IPS-18a (cell line): ENCODE measurements around the gene RAB34.

ENCODE experiments used
- H3K27ac ChIP-seq: one replicate; pipeline ENCODE4 v1.5.1; 2013; ENCODE audit warnings: low read length
- H3K27me3 ChIP-seq: one replicate; pipeline ENCODE4 v1.6.1; 2013; ENCODE audit warnings: mild to moderate bottlenecking, low read length; ENCODE audit not compliant: control insufficient read depth, insufficient read depth
- H3K36me3 ChIP-seq: one replicate; pipeline ENCODE4 v1.6.1; 2013; ENCODE audit warnings: low read depth, low read length; ENCODE audit not compliant: control insufficient read depth
- H3K4me1 ChIP-seq: one replicate; pipeline ENCODE4 v1.6.1; 2013; ENCODE audit warnings: low read depth, low read length; ENCODE audit not compliant: control insufficient read depth
- H3K4me3 ChIP-seq: one replicate; pipeline ENCODE4 v1.5.1; 2013; ENCODE audit warnings: low read length
- H3K9ac ChIP-seq: one replicate; pipeline ENCODE4 v1.6.1; 2013; ENCODE audit warnings: mild to moderate bottlenecking, low read length, moderate library complexity
- H3K9me3 ChIP-seq: one replicate; pipeline ENCODE4 v1.6.1; 2013; ENCODE audit warnings: low read depth, low read length; ENCODE audit not compliant: control insufficient read depth

The RAB34 gene

GRCh38 chr17:28712705-28713415 is 4.8 kb downstream of the RAB34 start:
- Histone ChIP-seq H3K36me3 (peaks cover 26% of the 10 kb centered on the region), H3K27ac (no peak overlapping the region), H3K27me3 (no peaks in the 10 kb centered on the region), H3K9ac (no peak overlapping the region), H3K9me3 (no peaks in the 10 kb centered on the region), H3K4me1 (peaks cover 18% of the 10 kb centered on the region), H3K4me3 (peak overlapping the region; percentile 84)

GRCh38 chr17:28712032-28712704 is 5.5 kb downstream of the RAB34 start:
- Histone ChIP-seq H3K9me3 (no peaks in the 10 kb centered on the region), H3K4me3 (peak overlapping the region; percentile 84), H3K4me1 (peaks cover 18% of the 10 kb centered on the region), H3K36me3 (peaks cover 26% of the 10 kb centered on the region), H3K27me3 (no peaks in the 10 kb centered on the region), H3K9ac (peak overlapping the region; percentile 87), H3K27ac (peak overlapping the region; percentile 88)

GRCh38 chr17:28711723-28712031 is 6.0 kb downstream of the RAB34 start, which contains the start of gene PROCA1:
Gene PROCA1, minus strand, starts transcription at chr17:28711888. Its CDS starts 228 bp downstream, at chr17:28711660.
- no peaks in the 10 kb centered on the region for H3K9me3 ChIP-seq
- H3K9ac ChIP-seq, result peak within 1 kb of the TSS; percentile 94
- peaks cover 18% of the 10 kb centered on the region for H3K4me1 ChIP-seq
- peaks cover 26% of the 10 kb centered on the region for H3K36me3 ChIP-seq
- peak within 1 kb of the TSS; percentile 84 for H3K4me3 ChIP-seq
- no peaks in the 10 kb centered on the region for H3K27me3 ChIP-seq
- H3K27ac ChIP-seq, result peak within 1 kb of the TSS; percentile 92

DNA sequence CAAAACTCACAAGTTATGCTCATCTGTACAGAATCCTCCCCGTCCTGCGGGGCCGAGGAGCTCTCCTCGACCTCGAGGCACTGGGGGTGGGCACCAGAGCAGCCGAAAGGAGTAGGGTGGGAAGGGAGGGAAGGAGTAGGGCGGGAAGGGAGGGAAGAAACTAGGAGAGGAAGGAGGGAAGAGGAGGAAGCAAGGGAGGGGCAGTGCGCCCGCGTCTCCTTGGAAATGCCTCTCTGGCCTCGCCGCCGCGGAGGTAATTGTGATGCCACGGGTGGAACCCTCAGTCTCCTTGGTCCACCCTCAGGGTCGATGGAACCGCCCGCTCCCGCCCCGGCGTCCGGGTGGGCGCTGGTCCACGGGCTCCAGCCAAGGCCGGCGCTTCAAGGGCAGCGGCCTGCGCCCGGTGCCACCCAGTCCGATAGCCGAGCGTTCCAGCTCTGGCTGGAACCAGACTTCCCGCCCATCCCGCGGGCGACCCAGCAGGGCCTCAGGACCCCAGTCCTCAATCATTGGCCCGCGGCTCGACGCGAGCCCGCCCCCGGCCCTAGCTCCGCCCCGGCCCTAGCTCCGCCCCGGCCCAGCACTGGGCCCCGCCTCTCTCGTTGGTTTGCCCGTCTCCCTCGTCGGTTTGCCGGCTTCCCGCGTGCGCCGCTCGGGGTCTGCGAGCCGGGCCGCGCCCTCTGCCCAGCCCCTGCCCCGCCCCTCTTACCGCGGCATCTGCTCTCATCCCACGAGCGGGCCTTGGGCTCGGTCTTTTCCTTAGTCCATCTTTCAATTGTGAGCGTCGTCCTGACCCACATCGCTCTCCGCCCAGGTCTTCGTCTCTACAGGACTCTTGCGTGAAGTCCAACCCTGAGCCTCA is 6.6 kb downstream of the RAB34 start:
- H3K27ac ChIP-seq, result peak overlapping the region; percentile 92
- peak overlapping the region; percentile 94 for H3K9ac ChIP-seq
- peak overlapping the region; percentile 84 for H3K4me3 ChIP-seq
- no peaks in the 10 kb centered on the region for H3K9me3 ChIP-seq
- no peaks in the 10 kb centered on the region for H3K27me3 ChIP-seq
- H3K36me3 ChIP-seq, result peaks cover 26% of the 10 kb centered on the region
- H3K4me1 ChIP-seq, result peaks cover 12% of the 10 kb centered on the region

GRCh38 chr17:28707339-28707720 is 10.3 kb downstream of the RAB34 start:
- no peak overlapping the region for H3K4me3 ChIP-seq
- no peak overlapping the region for H3K27ac ChIP-seq
- no peaks in the 10 kb centered on the region for H3K9me3 ChIP-seq

DNA sequence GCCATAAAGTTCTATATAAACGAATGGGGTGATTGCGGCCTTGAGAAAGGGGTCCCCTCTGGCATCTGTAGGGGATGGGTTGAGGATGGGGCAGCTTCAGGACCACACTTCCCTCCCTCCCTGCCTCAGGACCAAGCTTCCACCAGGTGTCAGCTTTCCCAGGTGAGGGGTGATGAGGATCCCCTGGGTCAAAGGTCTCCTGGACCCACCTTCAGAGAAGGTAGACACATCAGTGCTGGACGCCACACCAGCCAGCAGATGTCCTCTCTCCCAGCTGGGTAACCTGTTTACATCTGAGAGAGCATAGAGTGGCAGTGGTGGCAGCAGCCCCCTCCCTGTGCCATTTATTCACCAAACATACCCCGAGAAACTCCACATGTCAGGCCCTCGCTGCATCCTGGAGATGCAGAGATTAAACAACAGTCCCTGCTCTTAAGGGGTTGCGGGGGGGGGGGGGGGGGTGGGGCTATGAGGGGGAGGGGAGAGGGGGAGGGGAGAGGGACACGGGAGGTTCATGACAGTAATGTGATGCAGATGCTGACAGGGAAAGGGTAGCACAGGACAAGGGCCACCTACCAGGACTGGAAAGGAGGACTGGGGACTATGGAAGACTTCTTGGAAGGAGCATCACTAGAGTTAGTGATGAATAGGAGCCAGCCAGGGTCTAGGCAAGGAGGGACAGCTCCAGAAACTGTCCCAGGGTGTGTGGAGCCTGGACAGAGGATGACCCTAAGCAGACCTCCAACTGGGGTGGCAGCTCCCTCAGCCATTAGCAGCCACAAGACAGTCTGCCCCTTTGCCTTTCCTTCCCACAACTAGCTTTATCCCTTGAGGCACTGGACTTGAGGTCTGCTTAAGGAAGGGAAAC is 11.0 kb downstream of the RAB34 start:
- Histone ChIP-seq H3K9me3 (no peaks in the 10 kb centered on the region), H3K27ac (no peak overlapping the region), H3K4me3 (no peak overlapping the region), H3K9ac (no peak overlapping the region), H3K4me1 (no peaks in the 10 kb centered on the region), H3K27me3 (no peaks in the 10 kb centered on the region), H3K36me3 (peaks cover 16% of the 10 kb centered on the region)

More at GRCh38 chr17:28707339-28707720, 10.3 kb downstream of the RAB34 start:
- Histone ChIP-seq H3K36me3 (peaks cover 10% of the 10 kb centered on the region), H3K4me1 (peaks cover 2% of the 10 kb centered on the region), H3K27me3 (no peaks in the 10 kb centered on the region), H3K9ac (no peak overlapping the region)

GRCh38 chr17:28705728-28706334 is 11.8 kb downstream of the RAB34 start:
- H3K4me3 ChIP-seq, result no peak overlapping the region

DNA sequence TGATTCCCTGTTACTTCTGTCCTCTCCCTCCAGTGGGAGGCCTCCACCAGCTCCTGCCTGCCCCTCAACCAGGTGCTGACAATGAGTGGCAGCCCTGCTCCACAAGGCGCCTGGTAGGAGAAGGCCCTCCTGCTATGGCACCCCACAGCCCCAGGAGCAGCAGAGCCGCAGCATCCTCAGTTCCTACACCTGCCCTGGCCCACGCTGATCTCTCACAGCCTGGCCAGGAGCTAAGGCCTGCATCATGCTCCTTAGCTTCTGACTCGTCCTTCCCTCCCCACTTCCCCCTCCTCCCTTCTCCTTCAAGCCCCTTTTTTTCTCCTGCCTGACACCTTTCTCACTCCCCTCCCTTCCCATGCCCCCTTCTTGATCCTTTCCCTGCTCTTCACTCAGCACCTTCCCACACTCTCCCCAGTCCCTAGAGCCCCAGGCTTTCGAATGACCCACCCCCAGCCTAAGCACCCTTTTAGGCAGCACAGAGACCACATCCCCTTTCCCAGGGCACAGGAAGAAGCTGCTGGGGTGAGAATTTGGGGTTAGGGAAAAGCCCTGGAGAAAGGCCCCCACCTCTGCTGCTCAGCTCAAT is 12.5 kb downstream of the RAB34 start:
- Histone ChIP-seq H3K4me1 (no peaks in the 10 kb centered on the region), H3K27ac (no peak overlapping the region), H3K9ac (no peak overlapping the region), H3K9me3 (no peaks in the 10 kb centered on the region), H3K4me3 (no peak overlapping the region), H3K27me3 (no peaks in the 10 kb centered on the region), H3K36me3 (peaks cover 32% of the 10 kb centered on the region)

More at GRCh38 chr17:28705728-28706334, 11.8 kb downstream of the RAB34 start:
- H3K4me1 ChIP-seq, result no peaks in the 10 kb centered on the region
- H3K9ac ChIP-seq, result no peak overlapping the region
- H3K9me3 ChIP-seq, result no peaks in the 10 kb centered on the region
- peaks cover 25% of the 10 kb centered on the region for H3K36me3 ChIP-seq
- H3K27me3 ChIP-seq, result no peaks in the 10 kb centered on the region
- no peak overlapping the region for H3K27ac ChIP-seq

- Histone ChIP-seq H3K36me3 (peaks cover 40% of the 10 kb centered on the region), H3K9me3 (no peaks in the 10 kb centered on the region), H3K27ac (no peak overlapping the region), H3K27me3 (no peaks in the 10 kb centered on the region), H3K4me1 (no peaks in the 10 kb centered on the region), H3K4me3 (no peak overlapping the region), H3K9ac (no peak overlapping the region)
These were observed 13.3 kb downstream of the RAB34 start for GRCh38 chr17:28704219-28704858.

- H3K4me1 ChIP-seq, result no peaks in the 10 kb centered on the region
- no peak overlapping the region for H3K27ac ChIP-seq
- no peak overlapping the region for H3K9ac ChIP-seq
- peaks cover 47% of the 10 kb centered on the region for H3K36me3 ChIP-seq
- H3K9me3 ChIP-seq, result no peaks in the 10 kb centered on the region
- no peaks in the 10 kb centered on the region for H3K27me3 ChIP-seq
- H3K4me3 ChIP-seq, result no peak overlapping the region
These were observed 14.0 kb downstream of the RAB34 start for GRCh38 chr17:28703552-28704218.
